Measurements from ENCODE around the gene PRDM2.

DNA sequence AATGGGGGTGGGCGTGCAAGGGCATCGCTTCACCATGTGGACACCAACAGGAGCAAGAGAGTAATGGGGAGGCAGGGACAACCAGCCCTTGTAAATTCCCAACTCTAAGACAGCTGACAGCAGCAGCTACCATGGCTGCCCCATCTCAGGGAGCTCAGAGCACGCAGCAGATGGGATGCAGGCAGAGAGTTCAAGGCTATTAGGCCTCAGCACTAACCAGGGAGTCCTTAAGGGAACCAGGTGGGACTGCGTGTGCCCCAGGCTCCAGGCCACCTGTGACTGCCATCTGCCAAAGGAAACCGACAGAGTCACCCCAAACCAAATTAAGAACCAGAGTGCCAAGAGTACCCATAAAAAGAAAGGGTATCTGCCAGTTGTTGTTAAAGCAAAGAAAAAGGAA is 33.7 kb upstream of the PRDM2 start:
- TF ChIP-seq CTCF (tag by site-specific recombination; IDR thresholded peaks at IDR 0.05), result no peak
- TF ChIP-seq FEZF1 (tag by site-specific recombination; IDR thresholded peaks at IDR 0.05), result no peak
- TF ChIP-seq ZNF324 (tag by site-specific recombination; IDR thresholded peaks at IDR 0.05), result no peak
- TF ChIP-seq ZNF140 (tag by site-specific recombination; IDR thresholded peaks at IDR 0.05), result no peak
- TF ChIP-seq, protein P1, sequence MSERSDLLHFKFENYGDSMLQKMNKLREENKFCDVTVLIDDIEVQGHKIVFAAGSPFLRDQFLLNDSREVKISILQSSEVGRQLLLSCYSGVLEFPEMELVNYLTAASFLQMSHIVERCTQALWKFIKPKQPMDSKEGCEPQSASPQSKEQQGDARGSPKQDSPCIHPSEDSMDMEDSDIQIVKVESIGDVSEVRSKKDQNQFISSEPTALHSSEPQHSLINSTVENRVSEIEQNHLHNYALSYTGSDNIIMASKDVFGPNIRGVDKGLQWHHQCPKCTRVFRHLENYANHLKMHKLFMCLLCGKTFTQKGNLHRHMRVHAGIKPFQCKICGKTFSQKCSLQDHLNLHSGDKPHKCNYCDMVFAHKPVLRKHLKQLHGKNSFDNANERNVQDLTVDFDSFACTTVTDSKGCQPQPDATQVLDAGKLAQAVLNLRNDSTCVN (tag by site-specific recombination; optimal IDR thresholded peaks at IDR 0.05), result no peak
- no peak for TF ChIP-seq ZNF426 (tag by site-specific recombination; IDR thresholded peaks at IDR 0.05)
- no peak for TF ChIP-seq ZNF133 (tag by site-specific recombination; IDR thresholded peaks at IDR 0.05)
- TF ChIP-seq, protein P2, sequence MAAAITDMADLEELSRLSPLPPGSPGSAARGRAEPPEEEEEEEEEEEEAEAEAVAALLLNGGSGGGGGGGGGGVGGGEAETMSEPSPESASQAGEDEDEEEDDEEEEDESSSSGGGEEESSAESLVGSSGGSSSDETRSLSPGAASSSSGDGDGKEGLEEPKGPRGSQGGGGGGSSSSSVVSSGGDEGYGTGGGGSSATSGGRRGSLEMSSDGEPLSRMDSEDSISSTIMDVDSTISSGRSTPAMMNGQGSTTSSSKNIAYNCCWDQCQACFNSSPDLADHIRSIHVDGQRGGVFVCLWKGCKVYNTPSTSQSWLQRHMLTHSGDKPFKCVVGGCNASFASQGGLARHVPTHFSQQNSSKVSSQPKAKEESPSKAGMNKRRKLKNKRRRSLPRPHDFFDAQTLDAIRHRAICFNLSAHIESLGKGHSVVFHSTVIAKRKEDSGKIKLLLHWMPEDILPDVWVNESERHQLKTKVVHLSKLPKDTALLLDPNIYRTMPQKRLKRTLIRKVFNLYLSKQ (tag by site-specific recombination; IDR thresholded peaks at IDR 0.05; ENCODE audit: borderline replicate concordance), result no peak
- TF ChIP-seq ZNF473 (tag by site-specific recombination; IDR thresholded peaks at IDR 0.05), result no peak
- no peak for TF ChIP-seq ZNF112 (tag by site-specific recombination; IDR thresholded peaks at IDR 0.05)
- no peak for TF ChIP-seq KLF7 (tag by site-specific recombination; IDR thresholded peaks at IDR 0.05; ENCODE audit: borderline replicate concordance)
- no peak for TF ChIP-seq ZNF121 (tag by site-specific recombination; IDR thresholded peaks at IDR 0.05)
- no peak for TF ChIP-seq ZNF350 (tag by site-specific recombination; IDR thresholded peaks at IDR 0.05)
- TF ChIP-seq ZNF549 (tag by site-specific recombination; IDR thresholded peaks at IDR 0.05), result no peak

All from HEK293 (cell line).